Mucosa of gallbladder (tissue), 1 donor: ENCODE measurements around the gene EIF4G3. TPM values are rescaled to one million over a fixed set of nuclear protein-coding genes. Genes with fewer than 3 reads are reported as not detected.
"Not testable (repeated sequence)": the region's sequence is repeated elsewhere in the genome, so short reads cannot be mapped to it uniquely, and the experiment has no call there.

Experiments used
- DNase-seq: peaks from one replicate; pipeline ENCODE4 v3.0.0-alpha.2; 2020; ENCODE audit warnings: low spot score
- total RNA-seq: library from RNA; stranded (reverse); gene quantifications from one replicate; pipeline ENCODE4 v1.2.1, GENCODE V29; 2021
- donor health status: DM: no; HTN: no; CAD: no.

EIF4G3 gene, protein sequence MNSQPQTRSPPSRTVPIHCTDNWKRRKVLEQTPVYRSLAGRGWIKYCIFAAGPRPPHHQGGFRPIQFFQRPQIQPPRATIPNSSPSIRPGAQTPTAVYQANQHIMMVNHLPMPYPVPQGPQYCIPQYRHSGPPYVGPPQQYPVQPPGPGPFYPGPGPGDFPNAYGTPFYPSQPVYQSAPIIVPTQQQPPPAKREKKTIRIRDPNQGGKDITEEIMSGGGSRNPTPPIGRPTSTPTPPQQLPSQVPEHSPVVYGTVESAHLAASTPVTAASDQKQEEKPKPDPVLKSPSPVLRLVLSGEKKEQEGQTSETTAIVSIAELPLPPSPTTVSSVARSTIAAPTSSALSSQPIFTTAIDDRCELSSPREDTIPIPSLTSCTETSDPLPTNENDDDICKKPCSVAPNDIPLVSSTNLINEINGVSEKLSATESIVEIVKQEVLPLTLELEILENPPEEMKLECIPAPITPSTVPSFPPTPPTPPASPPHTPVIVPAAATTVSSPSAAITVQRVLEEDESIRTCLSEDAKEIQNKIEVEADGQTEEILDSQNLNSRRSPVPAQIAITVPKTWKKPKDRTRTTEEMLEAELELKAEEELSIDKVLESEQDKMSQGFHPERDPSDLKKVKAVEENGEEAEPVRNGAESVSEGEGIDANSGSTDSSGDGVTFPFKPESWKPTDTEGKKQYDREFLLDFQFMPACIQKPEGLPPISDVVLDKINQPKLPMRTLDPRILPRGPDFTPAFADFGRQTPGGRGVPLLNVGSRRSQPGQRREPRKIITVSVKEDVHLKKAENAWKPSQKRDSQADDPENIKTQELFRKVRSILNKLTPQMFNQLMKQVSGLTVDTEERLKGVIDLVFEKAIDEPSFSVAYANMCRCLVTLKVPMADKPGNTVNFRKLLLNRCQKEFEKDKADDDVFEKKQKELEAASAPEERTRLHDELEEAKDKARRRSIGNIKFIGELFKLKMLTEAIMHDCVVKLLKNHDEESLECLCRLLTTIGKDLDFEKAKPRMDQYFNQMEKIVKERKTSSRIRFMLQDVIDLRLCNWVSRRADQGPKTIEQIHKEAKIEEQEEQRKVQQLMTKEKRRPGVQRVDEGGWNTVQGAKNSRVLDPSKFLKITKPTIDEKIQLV (N-terminal part only)
- 63.9 TPM for total RNA-seq

DNA sequence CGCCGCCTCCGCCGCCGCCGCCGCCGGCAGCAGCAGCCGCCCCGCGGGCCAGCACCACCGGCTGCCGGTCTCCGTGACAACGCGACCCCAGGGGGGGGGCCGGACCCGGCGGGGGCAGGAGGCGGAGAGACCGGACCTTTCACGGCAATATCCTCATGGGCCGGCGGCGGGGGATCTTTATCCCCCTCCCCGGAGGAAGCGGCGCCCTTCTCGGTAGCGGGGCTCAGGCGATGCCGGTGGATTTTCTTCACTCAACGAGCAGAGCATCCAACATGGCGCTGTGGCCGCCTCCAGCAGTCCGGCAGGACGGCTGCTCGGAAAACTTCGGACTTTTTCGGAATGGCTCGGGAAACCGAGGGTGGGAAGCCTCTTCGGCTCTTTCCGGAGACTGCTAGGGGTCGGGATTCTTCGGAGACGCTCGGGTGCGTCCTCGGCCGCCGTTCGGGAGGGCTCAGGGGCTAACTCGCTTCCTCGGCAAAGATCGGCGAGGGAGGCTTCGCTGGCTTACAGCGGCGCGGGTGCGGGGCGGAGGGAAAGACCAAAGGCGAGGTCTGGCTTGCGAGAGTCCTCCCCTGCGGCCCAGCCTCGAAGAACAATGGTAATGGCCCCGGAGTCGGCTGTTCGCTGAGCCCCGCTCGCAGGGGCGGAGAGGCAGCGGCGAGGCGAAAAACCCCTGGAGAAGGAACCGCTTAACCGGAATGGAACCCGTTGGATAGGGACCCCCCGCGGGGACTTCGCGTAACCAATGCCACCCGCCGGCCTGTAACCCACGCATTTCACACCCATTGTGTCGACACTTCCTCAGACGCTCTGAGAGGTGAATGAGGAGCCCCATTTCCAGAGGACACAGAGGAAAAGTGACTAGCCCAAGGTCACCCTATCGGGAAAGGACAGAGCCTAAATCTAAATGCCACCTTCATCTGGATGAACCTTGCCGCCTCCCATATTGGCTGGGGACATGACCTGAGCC is at the start of gene EIF4G3:
Gene EIF4G3, minus strand, starts transcription at position 312 of the 970 bp plus-strand sequence. CDS start 174,155 bp downstream, outside the sequence.
- peak; percentile 99 for DNase-seq

DNA sequence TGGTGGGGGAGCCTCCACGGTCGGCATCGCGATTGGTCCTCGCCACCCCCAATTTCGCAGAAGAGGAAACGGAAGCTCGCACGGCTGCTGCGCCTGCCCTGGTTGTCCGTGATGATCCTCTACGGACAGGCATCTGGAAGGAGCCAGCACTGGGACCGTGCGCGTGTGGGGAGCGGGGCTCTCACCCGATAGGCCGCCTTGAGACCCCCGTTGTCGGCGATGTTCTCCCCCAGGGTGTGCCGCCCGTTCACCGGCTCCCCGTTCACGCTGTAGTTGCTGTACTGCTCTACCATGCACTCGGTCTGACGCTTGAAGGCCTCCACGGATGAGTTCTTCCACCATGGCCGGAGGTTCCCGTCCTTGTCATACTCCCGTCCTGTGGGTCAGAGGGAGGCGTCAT is 48.4 kb upstream of the EIF4G3 start:
- DNase-seq, result no peak

DNA sequence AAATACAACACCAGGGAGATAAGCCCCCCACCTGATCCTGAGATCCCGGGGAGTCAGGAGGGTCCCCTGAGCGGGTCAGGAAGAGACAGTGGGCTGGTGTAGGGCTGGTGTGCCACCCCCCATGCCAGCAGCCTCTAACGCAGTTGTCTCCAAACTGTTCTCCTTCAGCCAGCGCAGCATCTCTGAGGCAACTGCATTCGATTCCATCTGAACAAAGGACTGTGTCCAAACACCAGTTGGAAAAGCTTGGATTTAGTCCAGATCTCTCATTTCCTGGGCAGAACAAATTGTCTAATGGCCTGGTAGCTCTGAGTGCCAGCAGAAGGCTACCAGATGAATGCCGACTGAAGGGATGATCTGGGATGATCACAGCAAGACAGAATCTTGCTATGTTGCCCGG is 44.1 kb upstream of the EIF4G3 start:
- no peak for DNase-seq

DNA sequence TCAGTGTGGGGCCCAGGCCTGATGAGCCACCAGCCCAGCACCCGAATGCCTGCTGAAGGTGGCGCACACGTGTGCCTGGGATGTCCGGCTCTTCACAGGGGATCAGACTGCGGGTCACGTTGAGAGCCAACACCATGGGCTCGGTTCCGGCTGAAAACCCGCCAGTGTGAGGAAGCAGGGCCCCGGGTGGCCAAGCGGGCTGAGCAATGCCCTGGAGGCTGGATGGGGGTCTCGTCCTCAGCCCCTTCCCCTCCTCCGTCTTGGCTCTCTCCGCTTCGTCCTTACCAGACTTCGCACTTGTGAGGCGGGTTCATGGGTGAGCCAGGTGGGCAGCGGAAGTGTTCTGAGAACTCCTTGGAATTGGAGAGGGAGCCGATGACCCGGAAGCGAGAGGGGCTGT is 43.0 kb upstream of the EIF4G3 start:
- DNase-seq, result no peak

DNA sequence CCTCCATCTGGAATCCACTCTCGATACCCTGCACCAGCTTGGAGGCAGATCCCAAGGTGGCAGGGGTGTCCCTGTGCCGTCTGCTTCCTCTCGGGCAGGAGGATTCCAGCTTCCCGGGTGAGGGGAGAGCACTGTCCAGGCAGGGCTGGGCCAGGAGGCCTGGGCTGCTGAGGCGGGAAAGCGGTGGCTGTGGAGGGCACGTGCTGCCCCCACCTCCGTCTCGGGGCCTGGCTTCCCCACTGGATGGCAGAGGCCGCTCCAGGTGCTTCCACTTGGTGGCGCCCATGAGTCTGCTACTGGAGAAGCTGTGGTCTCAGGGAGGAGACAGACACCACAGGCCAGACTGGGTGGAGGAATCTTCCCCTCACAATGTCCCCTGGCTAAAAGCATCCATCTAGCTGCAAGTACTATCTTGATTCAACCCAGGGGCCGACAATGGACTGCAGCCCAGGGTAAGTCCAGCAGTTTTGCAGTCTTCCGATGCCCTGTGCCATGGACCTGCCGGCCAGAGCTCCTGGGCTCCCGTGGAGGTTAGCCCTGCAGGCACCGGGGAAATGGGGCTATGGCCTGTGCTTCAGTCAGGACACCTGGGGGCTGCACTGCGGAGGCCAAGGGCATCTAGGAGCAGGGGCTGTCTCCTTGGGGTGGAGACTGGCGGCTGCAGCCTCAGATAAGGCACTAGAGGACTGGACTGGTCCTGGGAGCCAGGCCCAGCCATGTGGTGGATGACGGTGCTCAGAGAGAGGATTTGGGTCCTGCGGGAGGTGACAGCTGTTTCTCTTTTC is 41.3 kb upstream of the EIF4G3 start:
- DNase-seq, result no peak

DNA sequence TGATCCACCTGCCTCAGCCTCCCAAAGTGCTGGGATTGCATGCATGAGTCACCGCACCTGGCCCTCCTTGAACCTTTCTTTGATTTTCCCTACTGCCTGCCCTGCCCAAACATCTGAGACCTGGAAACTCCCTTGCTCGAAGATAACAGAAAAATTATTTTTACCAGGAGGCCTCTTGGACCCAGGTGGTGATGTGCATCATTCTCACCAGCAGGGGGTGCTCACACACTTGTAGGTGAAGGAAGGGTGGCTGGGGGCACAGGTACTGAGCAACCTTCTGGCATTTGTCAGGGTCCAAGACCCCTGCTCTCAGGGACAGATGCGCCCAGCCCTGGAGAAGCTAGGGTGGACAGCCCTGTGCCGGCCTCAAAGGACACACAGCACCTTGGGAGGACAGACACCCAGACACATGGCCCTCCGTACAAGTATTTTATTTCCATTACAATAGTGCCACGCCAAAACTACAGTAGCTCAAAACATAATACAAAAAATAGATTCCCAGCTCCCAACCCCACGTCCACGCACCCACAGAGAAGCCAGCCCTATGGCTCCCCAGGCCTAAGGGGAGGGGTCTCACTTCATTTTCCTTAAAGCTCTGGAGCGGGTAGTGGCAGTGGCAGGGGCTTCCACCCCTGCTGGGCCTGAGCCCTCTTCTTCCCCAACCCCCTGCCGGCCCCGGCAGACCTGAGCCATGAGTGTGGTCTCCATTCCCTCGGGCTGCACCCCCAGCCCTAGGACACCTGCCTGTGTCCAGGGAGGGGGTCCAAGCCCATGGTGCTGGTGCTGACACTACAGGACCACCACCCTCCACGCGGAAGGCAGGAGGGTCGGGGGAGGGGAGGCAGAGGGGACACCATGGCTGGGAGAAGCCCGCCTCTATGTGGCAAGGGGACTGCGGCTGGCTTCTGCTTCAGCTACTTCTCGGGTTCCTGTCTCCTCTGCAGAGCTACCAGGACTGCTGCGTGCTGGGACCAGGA is 40.4 kb upstream of the EIF4G3 start:
- DNase-seq, result peak; percentile 47

DNA sequence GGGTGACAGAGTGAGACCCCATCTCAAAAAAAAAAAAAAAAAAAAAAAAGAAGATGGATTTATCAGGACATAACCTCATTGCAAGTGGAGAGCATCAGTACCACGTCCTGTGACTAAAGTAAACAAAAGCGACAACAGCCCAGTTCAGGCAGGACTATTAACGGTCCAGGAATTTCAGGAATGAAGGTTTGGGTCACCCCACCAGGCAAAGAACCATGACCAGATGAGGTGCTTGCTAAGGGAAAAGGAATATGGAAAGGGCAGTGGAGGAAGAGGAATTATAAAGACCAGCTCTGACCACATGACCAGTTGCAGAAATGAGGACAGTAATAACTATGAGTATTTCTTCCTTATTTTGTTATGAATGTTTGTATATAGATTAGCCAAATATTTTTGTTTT is 35.4 kb upstream of the EIF4G3 start:
- DNase-seq, result no peak

DNA sequence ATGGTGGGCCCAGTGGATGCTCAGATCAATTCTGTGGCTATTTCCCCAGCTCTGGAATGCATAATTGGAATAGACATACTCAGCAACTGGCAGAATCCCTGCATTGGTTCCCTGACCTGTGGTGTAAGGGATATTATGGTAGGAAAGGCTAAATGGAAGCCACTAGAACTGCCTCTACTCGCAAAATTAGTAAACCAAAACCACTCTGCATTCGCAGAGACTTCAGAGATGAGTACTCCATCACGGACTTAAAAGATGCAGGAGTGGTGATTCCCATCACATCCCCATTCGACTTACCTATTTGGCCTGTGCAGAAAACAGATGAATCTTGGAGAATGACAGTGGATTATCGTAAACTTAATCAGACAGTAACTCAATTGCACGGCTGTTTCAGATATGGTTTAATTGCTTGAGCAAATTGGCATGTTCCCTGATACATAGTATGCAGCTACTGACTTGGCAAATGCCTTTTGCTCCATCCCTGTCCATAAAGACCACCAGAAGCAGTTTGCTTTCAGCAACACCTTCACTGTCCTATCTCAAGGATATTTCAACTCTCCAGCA is 31.5 kb upstream of the EIF4G3 start:
- DNase-seq, result not testable (repeated sequence)

DNA sequence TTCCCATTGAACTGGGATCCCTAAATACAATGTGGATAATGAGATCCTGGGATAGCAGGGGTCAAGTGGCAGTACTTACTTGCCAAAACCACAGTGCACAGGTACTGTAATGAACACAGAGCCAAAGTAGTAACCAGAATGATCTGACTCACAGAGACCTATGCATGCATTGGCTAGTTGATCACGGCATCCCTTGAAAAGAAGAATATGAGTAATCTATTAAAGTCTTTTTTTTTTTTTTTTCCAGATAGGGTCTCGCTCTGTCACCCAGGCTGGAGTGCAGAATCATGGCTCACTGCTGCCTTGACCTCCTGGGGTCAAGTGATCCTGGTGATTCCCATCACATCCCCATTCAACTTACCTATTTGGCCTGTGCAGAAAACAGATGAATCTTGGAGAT is 29.4 kb upstream of the EIF4G3 start:
- DNase-seq, result no peak

DNA sequence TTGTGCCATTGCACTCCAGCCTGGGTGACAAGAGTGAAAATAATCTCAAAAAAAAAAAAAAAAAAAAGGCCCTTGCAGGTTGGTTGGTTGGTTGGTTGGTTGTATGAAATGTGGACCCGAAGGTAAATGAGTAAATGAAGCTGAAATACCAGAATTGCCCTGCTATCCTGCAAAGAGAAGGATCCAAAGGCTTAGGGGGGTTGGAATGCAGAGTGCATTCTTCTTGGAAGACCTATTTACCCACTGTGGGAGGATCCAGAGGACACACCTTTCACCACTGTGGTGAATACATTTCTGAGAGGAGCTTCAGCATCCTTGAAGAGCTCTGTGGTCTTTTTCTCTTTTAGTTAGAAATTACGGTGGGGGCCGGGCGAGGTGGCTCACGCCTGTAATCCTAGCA is 28.7 kb upstream of the EIF4G3 start:
- DNase-seq, result no peak

DNA sequence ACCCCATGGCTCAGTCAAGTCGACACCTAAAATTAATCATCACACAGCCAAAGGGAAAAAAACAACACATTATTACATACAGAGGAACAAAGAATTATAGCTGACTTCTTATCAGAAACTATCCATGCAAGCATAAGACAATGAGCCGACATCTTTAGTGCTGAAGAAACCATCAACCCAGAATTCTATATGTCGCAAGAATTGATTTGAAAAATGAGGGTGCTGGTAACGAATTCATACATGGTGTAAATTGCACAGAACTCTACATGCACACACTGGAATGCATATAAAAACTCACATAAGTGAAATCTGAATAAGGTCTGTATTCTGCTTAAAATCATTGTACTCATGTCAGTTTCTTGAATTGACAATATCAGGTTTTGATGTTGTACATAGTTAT is 25.0 kb upstream of the EIF4G3 start:
- no peak for DNase-seq

DNA sequence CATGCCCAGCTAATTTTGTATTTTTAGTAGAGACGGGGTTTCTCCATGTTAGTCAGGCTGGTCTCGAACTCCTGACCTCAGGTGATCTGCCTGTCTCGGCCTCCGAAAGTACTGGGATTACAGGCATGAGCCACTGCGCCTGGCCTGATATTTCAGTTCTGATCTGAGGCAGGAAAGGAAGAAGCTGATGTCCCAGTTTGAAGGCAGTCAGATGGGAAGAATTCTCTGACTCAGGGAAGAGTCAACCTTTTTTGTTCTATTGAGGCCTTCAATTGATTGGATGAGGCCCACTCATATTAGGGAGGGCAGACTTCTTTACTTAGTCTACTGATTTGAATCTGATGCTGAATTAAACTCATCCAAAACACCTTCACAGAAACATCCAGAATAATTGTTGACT is 24.5 kb upstream of the EIF4G3 start:
- not testable (repeated sequence) for DNase-seq

DNA sequence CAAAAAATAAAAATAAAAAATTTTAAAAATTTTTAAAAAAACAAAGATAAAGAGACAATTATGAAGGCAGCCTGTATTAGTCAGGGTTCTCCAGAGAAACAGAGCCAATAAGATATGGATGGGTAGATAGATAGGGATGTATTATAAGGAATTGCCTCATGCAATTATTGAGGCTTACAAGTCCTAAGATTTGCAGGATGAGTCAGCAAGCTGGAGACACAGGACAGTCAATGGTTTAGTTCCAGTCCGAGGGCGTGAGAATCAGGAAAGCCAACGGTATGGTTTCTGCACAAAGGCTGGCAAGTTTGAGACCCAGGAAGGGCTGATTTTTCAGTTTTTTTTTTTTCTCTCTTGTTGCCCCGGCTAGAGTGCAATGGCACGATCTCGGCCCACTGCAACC is 24.1 kb upstream of the EIF4G3 start:
- no peak for DNase-seq

DNA sequence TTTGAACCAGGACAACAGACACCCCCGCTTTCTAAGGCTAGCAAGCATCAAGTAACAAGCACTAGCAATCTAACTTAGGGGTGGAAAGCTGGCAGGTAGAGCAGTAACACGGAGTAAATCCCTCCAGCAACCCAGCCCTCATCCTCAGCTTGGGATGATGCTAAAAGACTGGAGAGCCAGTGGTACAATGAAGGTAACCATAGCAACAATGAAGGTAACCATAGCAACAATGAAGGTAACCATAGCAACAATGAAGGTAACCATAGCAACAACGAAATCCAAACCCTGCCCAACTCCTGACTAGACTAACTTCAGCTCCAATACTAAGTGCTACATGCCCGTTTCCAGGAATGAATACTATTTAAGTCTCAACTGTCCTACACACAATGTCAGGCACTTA is 22.2 kb upstream of the EIF4G3 start:
- no peak for DNase-seq

DNA sequence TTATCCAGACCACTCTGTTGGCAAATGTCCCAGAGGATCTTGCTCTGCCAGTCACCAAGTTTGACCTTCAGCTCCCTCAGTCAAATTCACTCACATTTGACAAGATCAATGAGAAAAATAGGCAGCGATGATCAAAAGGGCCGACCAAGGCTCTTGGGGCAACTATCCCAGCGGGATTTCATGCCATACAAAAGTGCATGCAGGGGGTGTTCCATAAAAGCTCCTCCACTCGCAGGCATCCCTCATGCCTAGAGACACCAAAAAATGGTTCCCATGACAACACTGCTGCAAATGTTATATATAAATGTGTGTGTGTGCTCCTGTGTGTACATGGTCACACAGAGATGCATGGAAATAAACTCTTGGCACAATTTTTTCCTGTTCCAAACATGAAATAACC is 16.2 kb upstream of the EIF4G3 start:
- DNase-seq, result no peak

DNA sequence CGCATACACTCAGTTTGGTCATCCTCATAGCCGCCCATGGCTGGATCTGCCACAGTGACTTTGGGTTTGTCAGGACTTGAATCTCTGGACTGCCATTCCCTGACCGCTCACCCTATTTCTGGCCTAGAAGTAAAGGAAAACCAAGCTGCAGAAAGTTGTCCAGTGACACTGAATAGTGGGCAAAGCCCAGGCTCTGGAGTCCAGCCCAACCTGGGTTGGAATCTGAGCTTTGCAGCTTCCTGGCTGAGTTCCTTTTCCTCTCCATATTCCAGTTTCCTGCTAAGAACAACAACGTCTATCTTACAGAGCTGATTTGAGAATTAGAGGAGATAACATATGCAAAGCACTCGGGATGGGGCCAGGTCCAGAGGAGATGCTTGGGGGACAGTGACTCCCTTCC is 15.6 kb upstream of the EIF4G3 start:
- DNase-seq, result no peak

DNA sequence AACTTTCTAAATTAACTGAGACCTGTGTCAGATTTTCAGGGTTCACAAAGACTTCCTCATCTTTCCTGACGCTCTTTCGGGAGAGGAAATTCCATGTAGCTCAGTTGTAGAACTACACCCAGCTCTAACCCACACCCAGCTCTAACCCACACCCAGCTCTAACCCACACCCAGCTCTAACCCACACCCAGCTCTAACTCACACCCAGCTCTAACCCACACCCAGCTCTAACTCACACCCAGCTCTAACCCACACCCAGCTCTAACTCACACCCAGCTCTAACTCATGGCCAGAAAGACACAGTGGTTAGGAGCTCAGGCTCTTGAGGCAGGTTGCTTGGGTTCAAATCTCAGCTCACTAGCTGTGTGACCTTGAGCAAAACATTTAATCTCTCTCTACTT is 14.1 kb upstream of the EIF4G3 start:
- not testable (repeated sequence) for DNase-seq

DNA sequence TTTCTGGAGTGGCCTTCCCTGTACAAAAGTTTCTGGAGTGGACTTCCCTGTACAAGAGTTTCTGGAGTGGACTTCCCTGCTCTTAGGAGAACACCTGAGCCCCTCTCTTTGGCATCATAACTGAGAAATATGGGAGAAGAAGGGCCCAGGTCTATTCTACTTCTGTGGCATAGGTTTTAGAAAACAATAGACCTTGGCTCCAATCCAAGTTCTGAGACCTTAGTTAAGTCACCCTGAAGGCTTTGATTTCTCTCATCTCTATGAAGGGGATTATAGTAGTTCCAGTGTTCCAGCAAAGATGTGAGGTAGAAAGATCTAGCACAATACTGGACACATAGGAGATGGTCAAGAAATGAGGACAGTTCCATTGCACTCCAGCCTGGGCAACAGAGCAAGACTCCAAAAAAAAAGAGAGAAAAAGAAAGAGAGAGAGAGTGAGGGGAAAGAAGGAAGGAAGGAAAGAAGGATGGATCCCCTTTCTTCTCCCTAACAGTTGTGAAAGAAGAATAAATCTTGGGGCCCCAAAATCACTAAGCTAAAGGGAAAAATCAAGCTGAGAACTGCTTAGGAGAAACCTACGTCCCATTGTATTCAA is 13.3 kb upstream of the EIF4G3 start:
- no peak for DNase-seq
